Measurements from ENCODE around the gene TBC1D22B.

The TBC1D22B gene, protein sequence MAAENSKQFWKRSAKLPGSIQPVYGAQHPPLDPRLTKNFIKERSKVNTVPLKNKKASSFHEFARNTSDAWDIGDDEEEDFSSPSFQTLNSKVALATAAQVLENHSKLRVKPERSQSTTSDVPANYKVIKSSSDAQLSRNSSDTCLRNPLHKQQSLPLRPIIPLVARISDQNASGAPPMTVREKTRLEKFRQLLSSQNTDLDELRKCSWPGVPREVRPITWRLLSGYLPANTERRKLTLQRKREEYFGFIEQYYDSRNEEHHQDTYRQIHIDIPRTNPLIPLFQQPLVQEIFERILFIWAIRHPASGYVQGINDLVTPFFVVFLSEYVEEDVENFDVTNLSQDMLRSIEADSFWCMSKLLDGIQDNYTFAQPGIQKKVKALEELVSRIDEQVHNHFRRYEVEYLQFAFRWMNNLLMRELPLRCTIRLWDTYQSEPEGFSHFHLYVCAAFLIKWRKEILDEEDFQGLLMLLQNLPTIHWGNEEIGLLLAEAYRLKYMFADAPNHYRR

GRCh38 chr6:37257634-37258404 is at the start of gene TBC1D22B, which contains the start of gene TMEM217:
TSS of gene TBC1D22B (plus strand) at chr6:37257772. CDS start at chr6:37257918, 146 bp downstream.
TSS of gene TMEM217 (minus strand) at chr6:37258144. CDS start at chr6:37219030, 39,114 bp downstream.
- DNase-seq (ENCODE audit: low read depth in 2 of 2) = peak; percentile 92 to 94

- peak; percentile 77 to 90 for DNase-seq (ENCODE audit: low read depth in 2 of 2)
Measured at GRCh38 chr6:37207903-37208456, 49.6 kb upstream of the TBC1D22B start.

DNA sequence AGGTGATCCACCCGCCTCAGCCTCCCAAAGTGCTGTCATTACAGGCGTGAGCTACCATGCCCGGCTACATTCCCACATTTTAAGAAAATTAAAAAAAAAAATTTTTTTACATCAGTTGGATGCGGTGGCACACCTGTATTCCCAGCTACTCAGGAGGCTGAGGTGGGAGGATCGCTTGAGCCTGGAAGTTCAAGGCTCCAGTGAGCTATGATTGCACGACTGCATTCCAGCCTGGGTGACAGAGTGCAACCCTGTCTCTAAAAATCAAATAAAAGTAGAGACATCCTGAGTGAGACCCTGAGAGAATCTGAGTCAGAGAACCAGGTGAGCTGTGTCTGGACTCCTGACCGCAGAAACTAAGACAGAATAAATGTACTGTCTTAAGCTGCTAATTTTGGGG is 48.8 kb upstream of the TBC1D22B start:
- no peak for DNase-seq (ENCODE audit: low read depth in 2 of 2)

- DNase-seq (ENCODE audit: low read depth in 2 of 2) = no peak
Measured at GRCh38 chr6:37209461-37210205, 47.9 kb upstream of the TBC1D22B start.

DNA sequence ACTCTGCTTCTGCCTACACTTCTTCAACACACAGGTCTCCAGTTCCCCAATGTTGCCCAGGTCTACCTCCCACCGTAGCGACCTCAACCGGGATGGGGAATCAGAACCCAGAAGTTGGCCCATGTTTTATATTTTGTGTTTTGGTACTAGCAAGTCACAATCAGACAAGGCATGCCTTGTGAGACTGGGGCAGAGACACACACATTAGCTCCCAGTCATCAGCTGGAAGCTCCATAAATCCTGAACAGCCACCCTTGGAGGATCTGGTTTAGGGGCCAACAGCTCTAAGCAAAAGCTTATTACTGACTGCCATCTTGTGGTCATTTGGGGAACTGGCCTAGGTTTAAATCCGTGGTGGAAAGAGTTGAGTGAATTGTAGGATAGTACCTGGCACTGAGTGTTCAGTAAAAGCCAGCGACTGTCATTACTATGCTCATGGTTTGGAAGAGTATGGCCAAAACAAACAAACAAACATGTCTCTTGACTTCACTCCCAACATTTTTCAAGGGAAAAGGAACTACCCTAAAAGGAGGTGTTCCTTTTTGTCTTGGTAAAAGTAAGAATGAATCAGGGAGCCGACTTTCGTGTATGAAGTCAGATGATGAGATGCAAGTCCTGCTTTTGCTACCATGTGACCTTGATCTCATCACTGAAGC is 47.1 kb upstream of the TBC1D22B start:
- peak; percentile 71 to 79 for DNase-seq (ENCODE audit: low read depth in 2 of 2)

DNA sequence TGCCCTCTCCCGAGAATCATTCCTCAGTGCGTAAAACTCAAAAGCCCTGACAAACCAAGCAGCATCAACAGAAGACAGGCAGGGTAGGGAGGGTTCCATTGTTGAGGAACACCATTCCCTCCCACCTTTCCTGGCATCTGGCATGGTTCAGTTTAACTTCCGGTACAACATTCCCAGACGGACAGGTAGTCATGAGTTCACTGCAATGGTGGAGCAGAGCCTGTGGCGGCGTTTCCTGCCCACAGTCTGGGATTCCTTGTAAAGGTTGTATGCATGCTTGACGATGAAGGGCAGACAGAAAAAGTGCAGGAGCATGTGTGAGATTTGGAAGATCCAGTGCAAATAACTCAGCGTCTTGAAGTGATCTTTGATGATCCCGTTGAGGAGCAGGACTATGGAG is 45.3 kb upstream of the TBC1D22B start:
- no peak for DNase-seq (ENCODE audit: low read depth in 2 of 2)

GRCh38 chr6:37218061-37218460 is 39.5 kb upstream of the TBC1D22B start:
- no peak for DNase-seq (ENCODE audit: low read depth in 2 of 2)

DNA sequence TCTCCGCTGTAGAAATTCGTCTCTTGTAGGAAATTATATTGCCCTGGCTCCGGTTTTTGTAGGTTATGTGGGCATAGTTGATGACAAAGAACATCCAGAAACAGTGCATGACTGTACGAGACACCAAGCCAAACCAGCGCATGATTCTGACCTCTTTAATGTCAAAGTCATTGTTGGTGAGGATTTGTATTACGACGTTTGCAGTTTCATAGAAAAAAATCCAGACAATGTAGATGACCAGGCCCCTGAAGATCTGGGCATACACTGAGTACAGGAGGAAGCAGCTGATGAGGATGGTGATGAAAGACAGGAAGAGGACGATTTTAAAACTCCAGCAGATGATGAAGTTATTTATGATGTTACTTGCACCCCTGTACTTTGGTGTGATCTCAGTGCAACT is 39.1 kb upstream of the TBC1D22B start:
- DNase-seq (ENCODE audit: low read depth in 2 of 2) = no peak

- no peak for DNase-seq (ENCODE audit: low read depth in 2 of 2)
Measured at GRCh38 chr6:37221585-37222124, 35.9 kb upstream of the TBC1D22B start.

DNA sequence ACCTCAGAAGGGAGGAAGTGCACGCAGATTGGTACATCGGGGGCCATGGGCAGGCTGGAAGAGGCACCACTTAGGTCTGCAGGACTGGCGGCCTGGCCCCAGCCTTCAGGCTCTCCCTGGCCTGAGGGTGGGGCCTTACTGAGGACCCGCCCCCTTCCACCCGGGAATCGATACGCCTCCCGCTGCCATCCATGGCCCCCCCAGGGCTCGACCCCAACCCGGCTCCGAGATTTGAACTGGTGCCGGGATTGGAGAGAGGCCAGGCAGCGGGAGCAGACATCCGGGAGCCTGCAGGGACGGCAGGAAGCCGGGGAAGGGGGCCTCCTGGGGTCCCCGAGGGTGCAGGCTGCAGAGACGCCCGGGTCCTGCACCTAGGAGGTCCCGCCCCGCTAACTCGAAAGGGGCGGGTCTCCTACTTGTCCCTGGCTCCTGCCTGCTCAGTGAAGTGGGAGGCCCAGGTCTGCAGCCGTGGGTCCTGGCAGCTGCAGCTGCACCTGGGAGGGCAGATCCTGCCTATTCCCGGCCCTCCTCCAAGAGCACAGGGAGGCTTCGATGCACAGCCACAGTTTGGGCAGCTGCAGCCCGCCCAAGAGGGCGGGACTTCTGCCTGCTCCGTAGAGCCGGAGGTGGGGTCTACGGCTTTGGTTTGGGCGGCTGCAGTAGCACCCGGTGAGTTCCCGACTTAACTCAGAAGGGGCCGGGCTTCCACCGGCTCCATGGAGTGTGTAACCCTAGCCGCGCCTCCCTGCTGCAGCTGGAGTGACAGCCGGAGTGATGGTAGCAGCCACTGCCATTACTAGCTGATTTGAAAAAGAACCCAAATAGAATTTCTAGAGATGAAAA is 35.2 kb upstream of the TBC1D22B start:
- peak; percentile 51 to 62 for DNase-seq (ENCODE audit: low read depth in 2 of 2)

DNA sequence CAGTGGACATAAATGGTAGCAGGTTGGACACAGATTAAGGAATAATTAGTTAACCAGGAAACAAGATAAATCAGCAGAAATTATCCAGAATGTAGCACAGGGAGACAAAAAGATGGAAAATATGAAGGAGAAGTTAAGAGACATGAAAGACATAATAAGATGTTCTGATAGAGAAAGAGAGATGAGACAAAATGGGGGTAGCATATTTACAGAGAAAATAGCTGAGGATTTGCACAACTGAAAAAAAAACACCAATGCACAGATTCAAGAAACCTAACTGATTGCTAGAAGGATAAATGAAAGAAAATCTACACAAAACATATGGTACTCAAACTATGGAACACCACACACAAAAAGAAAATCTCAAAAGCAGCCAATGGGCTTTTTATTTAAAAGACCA is 34.6 kb upstream of the TBC1D22B start:
- no peak for DNase-seq (ENCODE audit: low read depth in 2 of 2)

GRCh38 chr6:37225350-37226169 is 32.0 kb upstream of the TBC1D22B start:
- no peak for DNase-seq (ENCODE audit: low read depth in 2 of 2)

- no peak for DNase-seq (ENCODE audit: low read depth in 2 of 2)
Measured at GRCh38 chr6:37230104-37230503, 27.5 kb upstream of the TBC1D22B start.

DNA sequence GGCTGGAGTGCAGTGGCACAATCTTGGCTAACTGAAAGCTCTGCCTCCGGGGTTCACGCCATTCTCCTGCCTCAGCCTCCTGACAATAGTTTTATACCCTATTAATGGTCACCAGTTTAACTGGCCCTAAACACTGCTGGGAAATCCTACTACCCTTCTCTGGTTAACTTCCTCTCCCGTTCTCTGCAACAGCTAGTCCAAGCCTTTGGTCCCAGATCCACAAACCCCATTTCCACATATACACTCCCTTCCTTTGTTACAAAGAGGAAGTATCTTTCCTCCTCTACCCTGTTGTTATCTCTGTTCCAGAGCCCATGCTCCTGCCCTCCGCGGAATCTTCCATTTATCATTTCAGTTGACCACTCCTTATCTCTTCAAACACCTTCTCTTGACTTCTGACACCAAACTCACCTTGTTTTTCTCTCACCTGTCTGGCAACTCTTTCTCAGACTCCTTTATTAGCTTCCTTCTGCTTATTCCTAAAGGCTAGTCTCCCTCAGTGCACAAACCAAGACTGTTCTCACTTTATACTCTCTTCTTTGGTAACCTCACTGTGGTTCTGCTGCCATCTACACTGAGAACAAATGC is 25.0 kb upstream of the TBC1D22B start:
- no peak for DNase-seq (ENCODE audit: low read depth in 2 of 2)

DNA sequence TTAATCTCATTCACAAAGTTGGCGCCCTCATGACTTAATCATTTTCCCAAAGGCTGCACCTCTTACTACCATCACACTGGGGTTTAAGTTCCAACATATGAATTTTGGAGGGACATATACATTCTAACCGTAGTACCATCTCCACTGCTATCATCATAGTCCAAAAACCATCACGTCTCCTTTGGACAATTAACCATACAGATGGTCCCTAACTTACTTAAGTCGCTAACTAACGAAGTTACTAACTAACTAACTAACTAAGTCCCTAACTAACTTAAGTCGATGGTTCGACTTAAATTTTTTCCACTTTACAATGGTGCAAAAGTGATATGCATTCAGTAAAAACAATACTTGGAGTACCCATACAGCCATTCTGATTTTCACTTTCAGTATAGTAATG is 24.0 kb upstream of the TBC1D22B start:
- DNase-seq (ENCODE audit: low read depth in 2 of 2) = no peak

DNA sequence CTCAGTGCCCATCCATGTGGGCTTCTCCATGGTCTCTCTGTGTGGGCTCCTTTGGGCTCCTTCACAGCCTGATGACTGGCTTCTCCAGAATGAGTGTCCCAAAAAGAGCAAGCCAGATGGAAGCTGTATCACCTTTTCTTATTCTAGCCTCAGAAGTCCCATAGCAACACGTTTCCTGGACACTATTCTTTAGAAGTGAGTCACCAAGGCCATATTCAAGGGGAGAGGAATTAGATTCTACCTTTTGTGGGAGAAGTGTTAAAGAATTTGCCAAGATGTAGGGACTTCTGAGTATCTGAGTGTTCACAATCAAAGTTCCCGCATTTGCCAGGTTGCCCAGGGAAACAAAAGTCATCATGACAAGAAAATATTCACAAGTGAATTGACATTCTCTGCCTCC is 20.7 kb upstream of the TBC1D22B start:
- DNase-seq (ENCODE audit: low read depth in 2 of 2) = no peak

- no peak for DNase-seq (ENCODE audit: low read depth in 2 of 2)
Measured at GRCh38 chr6:37237789-37238188, 19.8 kb upstream of the TBC1D22B start.

DNA sequence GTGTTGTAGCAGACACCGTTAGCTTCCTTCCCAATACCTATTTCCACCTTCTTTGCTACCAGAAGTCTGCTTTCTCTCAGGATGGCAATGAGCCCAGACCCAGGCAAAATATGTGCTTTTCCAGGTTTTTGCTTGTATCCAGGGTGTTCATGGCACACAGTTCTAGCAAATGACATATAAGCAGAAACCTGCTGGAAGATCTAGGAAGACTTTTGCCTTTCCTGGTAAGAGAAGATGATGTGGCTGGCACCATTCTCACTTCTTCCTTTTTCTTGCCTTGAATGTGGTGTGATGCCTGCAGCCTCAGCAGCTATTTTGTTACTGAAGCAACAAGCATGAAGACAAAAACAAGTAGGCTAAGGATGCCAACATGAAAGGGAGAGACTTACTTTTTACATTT is 19.2 kb upstream of the TBC1D22B start:
- DNase-seq (ENCODE audit: low read depth in 2 of 2) = no peak

- no peak for DNase-seq (ENCODE audit: low read depth in 2 of 2)
Measured at GRCh38 chr6:37239526-37239925, 18.0 kb upstream of the TBC1D22B start.
